Natural killer cell (primary cell): ENCODE measurements around the gene SND1. TPM values are rescaled to one million over a fixed set of nuclear protein-coding genes. Genes with fewer than 3 reads are reported as not detected.
"Not testable (repeated sequence)": the region's sequence is repeated elsewhere in the genome, so short reads cannot be mapped to it uniquely, and the experiment has no call there.

Source experiments
- ATAC-seq, 3 donors: fragments of 150-1000 bp in 2 of 3; fragments of 200-7000 bp in 1 of 3; cut with Tn5 transposase; 1 replicate in 1 of 3; 2 replicates in 2 of 3; pipeline ENCODE4 v1.10.0; 2021; ENCODE audit warnings: mild to moderate bottlenecking in 2 of 3, moderate library complexity in 2 of 3
- DNase-seq, 2 donors: peaks; one replicate each; pipeline versions ENCODE4 v3.0.0 to v3.0.0-alpha.2; 2013 to 2021; ENCODE audit warnings: mixed read lengths in 1 of 2
- H3K27ac ChIP-seq: one replicate; pipeline ENCODE4 v1.5.1; 2013; ENCODE audit warnings: mild to moderate bottlenecking, low read length
- H3K27me3 ChIP-seq: one replicate; pipeline ENCODE4 v1.6.1; 2013; ENCODE audit warnings: low read length; ENCODE audit not compliant: control insufficient read depth, insufficient read depth
- H3K36me3 ChIP-seq: one replicate; pipeline ENCODE4 v1.6.1; 2013; ENCODE audit warnings: low read length; ENCODE audit not compliant: control insufficient read depth, insufficient read depth
- H3K4me1 ChIP-seq: one replicate; pipeline ENCODE4 v1.6.1; 2013; ENCODE audit warnings: low read length; ENCODE audit not compliant: control insufficient read depth, insufficient read depth
- H3K4me3 ChIP-seq: one replicate; pipeline ENCODE4 v1.5.1; 2013; ENCODE audit warnings: low read length
- H3K9me3 ChIP-seq: one replicate; pipeline ENCODE4 v1.6.1; 2013; ENCODE audit warnings: low read length; ENCODE audit not compliant: control insufficient read depth, insufficient read depth
- H3K27ac Mint-ChIP-seq, 2 donors: one replicate each; pipeline ENCODE4 v1.8.0; 2022; ENCODE audit warnings: mild to moderate bottlenecking in 2 of 2, mixed read lengths in 2 of 2, moderate library complexity in 1 of 2
- H3K27me3 Mint-ChIP-seq, 2 donors: one replicate each; pipeline ENCODE4 v1.8.0; 2022; ENCODE audit warnings: low read depth in 2 of 2, mixed read lengths in 2 of 2
- H3K36me3 Mint-ChIP-seq: one replicate; pipeline ENCODE4 v1.8.0; 2022; ENCODE audit warnings: mixed read lengths
- H3K4me1 Mint-ChIP-seq, 2 donors: one replicate each; pipeline ENCODE4 v1.8.0; 2022; ENCODE audit warnings: mixed read lengths in 2 of 2
- H3K4me3 Mint-ChIP-seq: one replicate; pipeline ENCODE4 v1.8.0; 2022; ENCODE audit warnings: mild to moderate bottlenecking, moderate library complexity, mixed read lengths
- H3K9me3 Mint-ChIP-seq, 2 donors: one replicate each; pipeline ENCODE4 v1.8.0; 2022; ENCODE audit warnings: mixed read lengths in 2 of 2
- WGBS: methylation state at CpG from one replicate; pipeline ENCODE4 v1.1.7; 2013; ENCODE audit warnings: missing lambda C conversion rate; ENCODE audit not compliant: insufficient coverage; 5-methylcytosine and 5-hydroxymethylcytosine counted together
- intact Hi-C: fragments of 100-400 bp; cut with micrococcal nuclease; formaldehyde crosslinking; loops from one replicate; pipeline ENCODE4 v1.14.2; 2022
- total RNA-seq, 4 donors: library from RNA; stranded (reverse); fragments of 120-200 nt in 1 of 4; gene quantifications; one replicate each; pipeline versions ENCODE4 v1.2.3 to v1.2.4, GENCODE V29; 2013 to 2022
- TF ChIP-seq, protein P1 (sequence below): fragments of 200-600 bp; IDR thresholded peaks from one replicate; pipeline ENCODE4 v1.8.0; 2022; ENCODE audit warnings: antibody characterized with exemption

Gene SND1
- total RNA-seq, 3 donors from 2014 or later (not counting 1 experiment from before 2014, with no cell fraction given) = 149 to 188 (median 149) TPM

DNA sequence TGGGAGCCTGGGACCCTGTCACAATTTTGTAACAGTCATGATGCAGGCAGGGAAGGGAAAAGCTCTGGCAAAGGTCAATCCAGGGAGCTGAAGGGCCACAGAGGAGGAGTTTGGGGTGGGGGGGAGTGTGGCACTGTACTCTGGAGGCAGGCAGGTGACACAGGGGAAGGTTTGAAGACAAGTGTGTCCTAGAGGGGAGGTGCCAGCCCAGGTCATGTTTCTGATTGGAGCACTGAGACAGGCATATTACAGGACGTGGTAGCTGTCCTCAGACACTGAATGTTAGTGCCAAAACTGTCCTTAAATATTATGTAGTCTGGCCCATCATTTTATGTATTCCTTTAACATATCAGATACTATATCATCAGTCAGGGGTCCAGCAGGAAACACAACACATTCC is 454.8 kb downstream of the SND1 start:
- TF ChIP-seq, protein P1, sequence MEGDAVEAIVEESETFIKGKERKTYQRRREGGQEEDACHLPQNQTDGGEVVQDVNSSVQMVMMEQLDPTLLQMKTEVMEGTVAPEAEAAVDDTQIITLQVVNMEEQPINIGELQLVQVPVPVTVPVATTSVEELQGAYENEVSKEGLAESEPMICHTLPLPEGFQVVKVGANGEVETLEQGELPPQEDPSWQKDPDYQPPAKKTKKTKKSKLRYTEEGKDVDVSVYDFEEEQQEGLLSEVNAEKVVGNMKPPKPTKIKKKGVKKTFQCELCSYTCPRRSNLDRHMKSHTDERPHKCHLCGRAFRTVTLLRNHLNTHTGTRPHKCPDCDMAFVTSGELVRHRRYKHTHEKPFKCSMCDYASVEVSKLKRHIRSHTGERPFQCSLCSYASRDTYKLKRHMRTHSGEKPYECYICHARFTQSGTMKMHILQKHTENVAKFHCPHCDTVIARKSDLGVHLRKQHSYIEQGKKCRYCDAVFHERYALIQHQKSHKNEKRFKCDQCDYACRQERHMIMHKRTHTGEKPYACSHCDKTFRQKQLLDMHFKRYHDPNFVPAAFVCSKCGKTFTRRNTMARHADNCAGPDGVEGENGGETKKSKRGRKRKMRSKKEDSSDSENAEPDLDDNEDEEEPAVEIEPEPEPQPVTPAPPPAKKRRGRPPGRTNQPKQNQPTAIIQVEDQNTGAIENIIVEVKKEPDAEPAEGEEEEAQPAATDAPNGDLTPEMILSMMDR = no peak
- no peak overlapping the region for H3K4me3 ChIP-seq
- Mint-ChIP-seq H3K36me3 (no peaks in the 10 kb centered on the region), H3K27me3 (no peaks in the 10 kb centered on the region), H3K4me3 (no peak overlapping the region), H3K4me1 (peaks cover 41 to 64% of the 10 kb centered on the region in 2 donors), H3K27ac (peak overlapping the region in 1 of 2 donors; percentile 14), H3K9me3 (no peaks in the 10 kb centered on the region)
- H3K4me1 ChIP-seq = peaks cover 63% of the 10 kb centered on the region
- 45% methylated on average over 1 of the region's 1 CpG for WGBS
- DNase-seq (no peak), ATAC-seq (no peak)
- no peaks in the 10 kb centered on the region for H3K9me3 ChIP-seq
- no peak overlapping the region for H3K27ac ChIP-seq
- intact Hi-C loops = no loop called here
- no peaks in the 10 kb centered on the region for H3K36me3 ChIP-seq
- no peaks in the 10 kb centered on the region for H3K27me3 ChIP-seq

DNA sequence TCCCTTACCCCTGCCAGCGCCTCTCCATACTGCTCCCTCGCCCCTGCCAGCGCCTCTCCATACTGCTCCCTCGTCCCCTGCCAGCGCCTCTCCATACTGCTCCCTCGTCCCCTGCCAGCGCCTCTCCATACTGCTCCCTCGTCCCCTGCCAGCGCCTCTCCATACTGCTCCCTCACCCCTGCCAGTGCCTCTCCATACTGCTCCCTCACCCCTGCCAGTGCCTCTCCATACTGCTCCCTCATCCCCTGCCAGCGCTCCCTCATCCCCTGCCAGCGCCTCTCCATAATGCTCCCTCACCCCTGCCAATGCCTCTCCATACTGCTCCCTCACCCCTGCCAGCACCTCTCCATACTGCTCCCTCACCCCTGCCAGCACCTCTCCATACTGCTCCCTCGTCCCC is 455.5 kb downstream of the SND1 start:
- H3K27ac Mint-ChIP-seq = not testable (repeated sequence)

DNA sequence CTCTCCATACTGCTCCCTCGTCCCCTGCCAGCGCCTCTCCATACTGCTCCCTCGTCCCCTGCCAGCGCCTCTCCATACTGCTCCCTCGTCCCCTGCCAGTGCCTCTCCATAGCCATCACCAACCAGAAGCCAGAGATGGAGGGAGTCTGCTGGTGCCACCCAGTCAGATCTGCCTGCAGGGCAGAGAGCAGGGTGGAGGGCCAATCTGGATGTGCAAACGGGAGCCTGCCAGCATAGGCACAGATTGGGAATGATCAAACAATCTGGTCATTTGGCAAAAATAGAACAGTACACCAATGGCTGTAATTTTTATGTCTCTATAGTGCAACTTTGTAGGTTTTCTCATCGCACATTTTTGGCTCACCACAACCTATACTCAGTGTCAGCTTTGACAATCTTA is 456.1 kb downstream of the SND1 start:
- peak overlapping the region; percentile 70 for H3K27ac ChIP-seq
- H3K36me3 ChIP-seq = no peaks in the 10 kb centered on the region
- intact Hi-C loops = no loop called here
- H3K4me3 ChIP-seq = no peak overlapping the region
- Mint-ChIP-seq H3K27ac (peak overlapping the region; percentile 24 to 70), H3K9me3 (no peaks in the 10 kb centered on the region), H3K4me1 (peaks cover 49 to 72% of the 10 kb centered on the region in 2 donors), H3K36me3 (no peaks in the 10 kb centered on the region), H3K27me3 (no peaks in the 10 kb centered on the region), H3K4me3 (peak overlapping the region; percentile 60)
- WGBS = 77% methylated on average over 6 of the region's 7 CpGs
- ATAC-seq = no peak
- H3K27me3 ChIP-seq = no peaks in the 10 kb centered on the region
- DNase-seq = no peak
- H3K4me1 ChIP-seq = peaks cover 75% of the 10 kb centered on the region
- no peaks in the 10 kb centered on the region for H3K9me3 ChIP-seq
- TF ChIP-seq, protein P1 = no peak

More for the DNA sequence above, 455.5 kb downstream of the SND1 start:
- H3K27me3 ChIP-seq, H3K4me3 ChIP-seq, ATAC-seq, H3K9me3 Mint-ChIP-seq, H3K4me3 Mint-ChIP-seq, intact Hi-C loops, DNase-seq, H3K27me3 Mint-ChIP-seq, H3K27ac ChIP-seq, H3K36me3 Mint-ChIP-seq, H3K36me3 ChIP-seq, H3K9me3 ChIP-seq: not testable (repeated sequence)
- 92% methylated on average over 9 of the region's 12 CpGs for WGBS
- H3K4me1 Mint-ChIP-seq = peaks cover 48 to 71% of the 10 kb centered on the region in 2 donors
- H3K4me1 ChIP-seq = peaks cover 70% of the 10 kb centered on the region

DNA sequence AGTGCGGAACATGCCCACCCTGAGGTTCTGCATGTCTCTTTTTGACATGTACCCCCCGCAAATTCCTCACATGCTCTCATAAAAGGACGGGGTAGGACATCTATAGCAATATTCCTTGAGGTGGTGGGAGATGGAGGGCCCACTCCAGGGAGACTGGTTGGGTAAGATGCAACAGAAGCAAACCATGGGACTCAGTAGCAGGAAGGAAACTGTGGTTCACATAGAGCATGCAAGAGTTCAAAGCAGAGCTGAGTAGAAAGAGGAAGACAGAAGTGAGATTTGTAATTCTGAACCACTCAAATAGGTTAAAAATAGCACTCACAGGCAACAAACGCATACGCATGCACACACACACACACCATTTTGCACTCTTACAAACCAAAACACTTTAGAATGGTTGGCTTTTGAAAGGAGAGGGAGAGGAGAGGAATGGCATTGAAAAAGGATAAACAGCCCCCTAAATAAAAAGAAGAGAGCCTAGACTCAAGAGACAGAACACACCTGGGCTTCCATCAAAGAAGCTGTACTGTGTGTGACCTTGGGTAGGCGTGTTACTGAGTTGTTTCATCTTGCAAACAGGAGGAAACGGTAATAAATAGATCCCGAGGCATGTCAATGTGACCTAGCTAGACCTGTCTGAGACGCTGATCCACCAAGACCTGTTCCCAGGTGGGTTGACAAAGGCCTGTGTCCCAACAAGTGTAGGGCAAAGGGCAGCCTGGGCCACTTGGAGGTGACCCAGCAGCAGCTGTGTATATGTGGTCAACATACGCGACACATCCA is 456.8 kb downstream of the SND1 start:
- no peaks in the 10 kb centered on the region for H3K27me3 ChIP-seq
- H3K9me3 ChIP-seq = no peaks in the 10 kb centered on the region
- peaks cover 44 to 67% of the 10 kb centered on the region in 2 donors for H3K4me1 Mint-ChIP-seq
- no peaks in the 10 kb centered on the region for H3K36me3 ChIP-seq
- peak overlapping the region; percentile 24 to 70 for H3K27ac Mint-ChIP-seq
- no peaks in the 10 kb centered on the region for H3K36me3 Mint-ChIP-seq
- H3K27ac ChIP-seq = peak overlapping the region; percentile 70
- H3K4me1 ChIP-seq = peaks cover 68% of the 10 kb centered on the region
- WGBS = 19% methylated on average over 8 of the region's 11 CpGs
- no peak overlapping the region for H3K4me3 ChIP-seq
- DNase-seq (peak in 1 of 2 donors; percentile 68), ATAC-seq (peak; percentile 51 to 77 (median 65))
- intact Hi-C loops = no loop called here
- H3K4me3 Mint-ChIP-seq = peak overlapping the region; percentile 60
- no peaks in the 10 kb centered on the region for H3K9me3 Mint-ChIP-seq
- TF ChIP-seq, protein P1 = no peak
- H3K27me3 Mint-ChIP-seq = no peaks in the 10 kb centered on the region

DNA sequence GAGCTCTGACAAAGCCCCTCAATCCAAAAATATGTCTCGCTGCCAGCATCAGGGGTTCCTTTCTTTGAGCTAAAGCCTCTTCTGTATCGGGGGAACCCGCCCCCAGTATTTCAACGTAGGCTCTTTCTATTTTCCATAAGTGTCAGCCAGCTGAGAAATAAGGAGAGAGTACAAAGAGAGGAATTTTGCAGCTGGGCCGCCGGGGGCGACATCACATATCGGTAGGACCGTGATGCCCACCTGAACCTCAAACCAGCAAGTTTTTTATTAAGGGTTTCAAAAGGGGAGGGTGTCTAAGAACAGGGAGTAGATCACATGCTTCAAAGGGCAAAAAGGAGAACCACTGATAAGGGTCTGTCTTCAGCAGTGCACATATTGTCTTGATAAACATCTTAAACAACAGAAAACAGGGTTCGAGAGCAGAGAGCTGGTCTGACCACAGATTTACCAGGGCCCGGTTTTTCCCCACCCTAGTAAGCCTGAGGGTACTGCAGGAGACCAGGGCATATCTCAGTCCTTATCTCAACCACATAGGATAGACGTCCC is 457.5 kb downstream of the SND1 start:
- not testable (repeated sequence) for H3K4me3 ChIP-seq

More for the DNA sequence above, 457.5 kb downstream of the SND1 start:
- DNase-seq, H3K9me3 ChIP-seq, H3K27me3 Mint-ChIP-seq, H3K27me3 ChIP-seq, H3K36me3 ChIP-seq, intact Hi-C loops, ATAC-seq, H3K36me3 Mint-ChIP-seq, H3K9me3 Mint-ChIP-seq: not testable (repeated sequence)
- 40% methylated on average over 9 of the region's 12 CpGs for WGBS
- Mint-ChIP-seq H3K4me3 (peak overlapping the region; percentile 60), H3K27ac (peak overlapping the region in 1 of 2 donors; percentile 24), H3K4me1 (peaks cover 42 to 64% of the 10 kb centered on the region in 2 donors)
- Histone ChIP-seq H3K27ac (peak overlapping the region; percentile 70), H3K4me1 (peaks cover 61% of the 10 kb centered on the region)
